Measurements from ENCODE around the gene CLDND2. TPM values are rescaled to one million over a fixed set of nuclear protein-coding genes. Genes with fewer than 3 reads are reported as not detected.

The CLDND2 gene
- total and polyA plus RNA-seq, 2 of the 8 experiments (the other 6 are each of a cell fraction or from before 2014, with no cell fraction given) = 0.21 to 0.56 TPM

- ChIA-PET POLR2A (ENCODE audit: partially characterized antibody) (interaction anchor here (1.5 kb wide), 1 partner anchor 11 kb away, joined by 6 read pairs; no protein-coding TSS in a partner anchor), CTCF (ENCODE audit: partially characterized antibody) (interaction anchor here (1.4 to 2.0 kb wide), 2 partner anchors 10 to 15 kb away, joined by 3 to 5 read pairs; no protein-coding TSS in a partner anchor)
- Histone ChIP-seq H3K56ac (replicated peaks; ENCODE audit: insufficient read length, low read depth, low read length) (no peak overlapping the region), H2BK5ac (ENCODE audit: low read depth, low read length) (no peak overlapping the region), H3K9ac (replicated peaks in 1 of 4; ENCODE audit: extremely low read depth in 1 of 4, low read depth in 3 of 4, low read length in 3 of 4) (no peak overlapping the region), H3K4me2 (ENCODE audit: insufficient read depth in 1 of 2, low read depth in 2 of 2, low read length in 2 of 2) (no peak overlapping the region), H4K20me1 (replicated peaks in 1 of 2; ENCODE audit: control insufficient read depth in 1 of 2, insufficient read depth in 2 of 2, low read length in 2 of 2) (no peaks in the 10 kb centered on the region), H2BK20ac (ENCODE audit: low read length) (no peak overlapping the region), H2BK15ac (ENCODE audit: low read length) (no peak overlapping the region), H2AK5ac (ENCODE audit: low read depth, low read length) (no peak overlapping the region), H3K4ac (replicated peaks; ENCODE audit: insufficient read length, low read depth, low read length) (no peak overlapping the region), H3K9me3 (ENCODE audit: insufficient read depth in 2 of 2, low read depth in 1 of 2, low read length in 1 of 2) (no peaks in the 10 kb centered on the region), H2BK12ac (ENCODE audit: low read depth, low read length) (no peak overlapping the region), H3K4me1 (replicated peaks in 1 of 4; ENCODE audit: control insufficient read depth in 3 of 4, insufficient read depth in 4 of 4, low read length in 3 of 4) (peaks cover 3 to 9% (median 7%) of the 10 kb centered on the region in 4 experiments), H3K27me3 (replicated peaks in 1 of 4; ENCODE audit: control insufficient read depth in 3 of 4, extremely low read depth in 1 of 4, insufficient read depth in 3 of 4, low read length in 3 of 4) (no peaks in the 10 kb centered on the region), H3K79me2 (ENCODE audit: control insufficient read depth in 1 of 2, insufficient read depth in 2 of 2, low read length in 2 of 2) (no peaks in the 10 kb centered on the region), H2AFZ (ENCODE audit: low read length) (no peak overlapping the region), H3K23ac (ENCODE audit: insufficient read length) (no peak overlapping the region), H3K4me3 (ENCODE audit: extremely low read depth in 1 of 4, insufficient read depth in 2 of 4, low read depth in 3 of 4, low read length in 4 of 4) (no peak overlapping the region), H4K5ac (ENCODE audit: insufficient read length, low read depth, low read length) (no peak overlapping the region), H2BK120ac (replicated peaks; ENCODE audit: low read depth, low read length) (no peak overlapping the region), H3K36me3 (ENCODE audit: control insufficient read depth in 2 of 4, insufficient read depth in 4 of 4, low read length in 3 of 4) (no peaks in the 10 kb centered on the region), H3K18ac (ENCODE audit: extremely low read depth, low read length) (no peak overlapping the region), H4K91ac (replicated peaks; ENCODE audit: insufficient read length, low read length) (no peak overlapping the region), H3K79me1 (ENCODE audit: low read depth, low read length) (no peaks in the 10 kb centered on the region), H3K14ac (ENCODE audit: insufficient read length) (no peak overlapping the region), H3K23me2 (ENCODE audit: low read depth, low read length) (no peaks in the 10 kb centered on the region), H4K8ac (ENCODE audit: extremely low read depth, insufficient read depth, low read length) (peak overlapping the region; percentile 51; the same call in 1 of the 2 replicates), H3K27ac (ENCODE audit: low read depth, low read length) (no peak overlapping the region)
- FAIRE-seq (no peak), DNase-seq (ENCODE audit: low read depth in 1 of 2, low spot score in 2 of 2) (no peak)
- TF ChIP-seq, protein P1, sequence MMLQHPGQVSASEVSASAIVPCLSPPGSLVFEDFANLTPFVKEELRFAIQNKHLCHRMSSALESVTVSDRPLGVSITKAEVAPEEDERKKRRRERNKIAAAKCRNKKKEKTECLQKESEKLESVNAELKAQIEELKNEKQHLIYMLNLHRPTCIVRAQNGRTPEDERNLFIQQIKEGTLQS (IDR thresholded peaks at IDR 0.05; ENCODE audit: insufficient read depth, low read depth, low read length) = no peak
- TF ChIP-seq POU5F1 (IDR thresholded peaks at IDR 0.05; ENCODE audit: low read depth, low read length) (no peak), SIX5 (IDR thresholded peaks at IDR 0.05; ENCODE audit: low read depth, low read length) (no peak), CTBP2 (IDR thresholded peaks at IDR 0.05; ENCODE audit: borderline replicate concordance, insufficient read depth, insufficient read length, low read length) (no peak), BACH1 (IDR thresholded peaks at IDR 0.05; ENCODE audit: low read length) (no peak), SIRT6 (IDR thresholded peaks at IDR 0.05; ENCODE audit: low read length) (no peak), CEBPB (IDR thresholded peaks at IDR 0.05; ENCODE audit: low read depth, low read length) (no peak), POLR2A (IDR thresholded peaks at IDR 0.05; ENCODE audit: control extremely low read depth in 1 of 2, low read depth in 2 of 2, low read length in 2 of 2) (no peak), SRF (IDR thresholded peaks at IDR 0.05; ENCODE audit: low read depth, low read length) (no peak), PHF8 (conservative IDR thresholded peaks at IDR 0.05; ENCODE audit: low read depth, low read length) (no peak), GABPA (IDR thresholded peaks at IDR 0.05; ENCODE audit: borderline replicate concordance, insufficient read depth, low read length) (no peak), YY1 (IDR thresholded peaks at IDR 0.05; ENCODE audit: low read depth, low read length) (no peak)
- TF ChIP-seq, protein P2, sequence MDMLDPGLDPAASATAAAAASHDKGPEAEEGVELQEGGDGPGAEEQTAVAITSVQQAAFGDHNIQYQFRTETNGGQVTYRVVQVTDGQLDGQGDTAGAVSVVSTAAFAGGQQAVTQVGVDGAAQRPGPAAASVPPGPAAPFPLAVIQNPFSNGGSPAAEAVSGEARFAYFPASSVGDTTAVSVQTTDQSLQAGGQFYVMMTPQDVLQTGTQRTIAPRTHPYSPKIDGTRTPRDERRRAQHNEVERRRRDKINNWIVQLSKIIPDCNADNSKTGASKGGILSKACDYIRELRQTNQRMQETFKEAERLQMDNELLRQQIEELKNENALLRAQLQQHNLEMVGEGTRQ (IDR thresholded peaks at IDR 0.05; ENCODE audit: low read length) = no peak
- WGBS, 2 experiments (ENCODE audit: extremely low coverage in 1 of 2, insufficient coverage in 1 of 2, insufficient read length in 1 of 2, insufficient replicate concordance in 2 of 2, low coverage in 1 of 2, low lambda C conversion rate in 2 of 2, missing lambda C conversion rate in 1 of 2) = 90% methylated on average over 13 of the region's 16 CpGs; no CpG with 5 or more reads in 1 of the 2 experiments
These were observed 15.9 kb downstream of the CLDND2 start for GRCh38 chr19:51352783-51353360.

Data from H1 (cell line).